GM23338 (cell line): ENCODE results near the gene DCBLD2. TPM values are rescaled to one million over a fixed set of nuclear protein-coding genes. Genes with fewer than 3 reads are reported as not detected.

Source experiments
- ATAC-seq: fragments of 200-7000 bp; cut with Tn5 transposase; 3 replicates; pipeline ENCODE4 v1.9.1; 2020
- DNase-seq: peaks from one replicate; pipeline ENCODE4 v3.0.0-alpha.2; 2015; ENCODE audit warnings: low spot score
- H2AFZ ChIP-seq: fragments of 200-600 bp; sonication (generic); 2 replicates; pipeline ENCODE4 v1.8.0; 2016; ENCODE audit warnings: antibody characterized with exemption, mild to moderate bottlenecking, moderate library complexity
- H3F3A ChIP-seq: fragments of 200-600 bp; sonication (generic); replicated peaks from 2 replicates; pipeline ENCODE4 v1.8.0; 2017; ENCODE audit warnings: antibody characterized with exemption, mixed run types, low read depth
- H3K27ac ChIP-seq: fragments of 200-600 bp; sonication (generic); 2 replicates; pipeline ENCODE4 v1.6.1; 2016; ENCODE audit warnings: low read depth
- H3K27me3 ChIP-seq: fragments of 200-600 bp; sonication (generic); 2 replicates; pipeline ENCODE4 v1.8.0; 2016; ENCODE audit warnings: mild to moderate bottlenecking, mixed run types, moderate library complexity; ENCODE audit not compliant: insufficient read depth
- H3K36me3 ChIP-seq: fragments of 200-600 bp; sonication (generic); 2 replicates; pipeline ENCODE4 v1.8.0; 2016; ENCODE audit warnings: mild to moderate bottlenecking; ENCODE audit not compliant: insufficient read depth
- H3K4me1 ChIP-seq: fragments of 200-600 bp; sonication (generic); 2 replicates; pipeline ENCODE4 v1.8.0; 2016; ENCODE audit warnings: mild to moderate bottlenecking, moderate library complexity; ENCODE audit not compliant: insufficient read depth
- H3K4me2 ChIP-seq: fragments of 200-600 bp; sonication (generic); 2 replicates; pipeline ENCODE4 v1.7.1; 2017; ENCODE audit warnings: mixed run types
- H3K4me3 ChIP-seq: fragments of 200-600 bp; sonication (generic); 2 replicates; pipeline ENCODE4 v1.6.1; 2016; ENCODE audit warnings: mixed run types
- H3K79me2 ChIP-seq: fragments of 200-600 bp; sonication (generic); replicated peaks from 2 replicates; pipeline ENCODE4 v1.8.0; 2017; ENCODE audit warnings: mild to moderate bottlenecking; ENCODE audit not compliant: insufficient read depth
- H3K9me2 ChIP-seq: fragments of 200-600 bp; sonication (generic); 2 replicates; pipeline ENCODE4 v1.8.0; 2017; ENCODE audit not compliant: insufficient read depth
- H4K20me1 ChIP-seq: fragments of 200-600 bp; sonication (generic); replicated peaks from 2 replicates; pipeline ENCODE4 v1.8.0; 2017; ENCODE audit warnings: mild to moderate bottlenecking; ENCODE audit not compliant: insufficient read depth
- H3K27ac Mint-ChIP-seq: 2 replicates; pipeline ENCODE4 v1.8.0; 2020; ENCODE audit warnings: inconsistent platforms, mild to moderate bottlenecking, moderate library complexity, mixed read lengths
- H3K27me3 Mint-ChIP-seq: 3 replicates; pipeline ENCODE4 v1.8.0; 2022; ENCODE audit warnings: low read depth, mild to moderate bottlenecking, moderate library complexity, mixed read lengths, inconsistent platforms; ENCODE audit not compliant: insufficient read depth, poor library complexity
- H3K36me3 Mint-ChIP-seq: 3 replicates; pipeline ENCODE4 v1.8.0; 2021; ENCODE audit warnings: low read depth, mild to moderate bottlenecking, inconsistent platforms, moderate library complexity, mixed read lengths
- H3K4me1 Mint-ChIP-seq: 3 replicates; pipeline ENCODE4 v1.8.0; 2020; ENCODE audit warnings: mild to moderate bottlenecking, inconsistent platforms, mixed read lengths
- H3K4me3 Mint-ChIP-seq: 3 replicates; pipeline ENCODE4 v1.8.0; 2021; ENCODE audit warnings: moderate library complexity, mild to moderate bottlenecking, inconsistent platforms, mixed read lengths
- H3K9me3 Mint-ChIP-seq: 3 replicates; pipeline ENCODE4 v1.8.0; 2020; ENCODE audit warnings: moderate library complexity, mild to moderate bottlenecking, inconsistent platforms, mixed read lengths
- CREB1 ChIP-seq: fragments of 250-450 bp; sonication (Bioruptor Pico); IDR thresholded peaks from 2 replicates; pipeline ENCODE4 v1.5.0; 2020; ENCODE audit warnings: low read depth, mild to moderate bottlenecking, moderate library complexity
- EZH2 ChIP-seq: fragments of 200-600 bp; sonication (generic); IDR thresholded peaks from one replicate; pipeline ENCODE4 v1.8.0; 2017; ENCODE audit warnings: antibody characterized with exemption, mild to moderate bottlenecking, low read depth; ENCODE audit not compliant: unreplicated experiment
- EZH2phosphoT487 ChIP-seq: fragments of 200-600 bp; sonication (generic); IDR thresholded peaks from one replicate; pipeline ENCODE4 v1.8.1; 2018; ENCODE audit warnings: antibody characterized with exemption; ENCODE audit not compliant: unreplicated experiment
- JUNB ChIP-seq: IDR thresholded peaks from one replicate; pipeline ENCODE4 v1.6.1; 2016; ENCODE audit warnings: antibody characterized with exemption; ENCODE audit not compliant: unreplicated experiment
- NANOG ChIP-seq: IDR thresholded peaks from 2 replicates; pipeline ENCODE4 v1.6.1; 2016; ENCODE audit warnings: antibody characterized with exemption, borderline replicate concordance
- POLR2AphosphoS5 ChIP-seq: IDR thresholded peaks from 2 replicates; pipeline ENCODE4 v1.6.1; 2016; ENCODE audit warnings: antibody characterized with exemption, low read depth
- REST ChIP-seq: IDR thresholded peaks from one replicate; pipeline ENCODE4 v1.6.1; 2018; ENCODE audit warnings: antibody characterized with exemption; ENCODE audit not compliant: unreplicated experiment
- STAT1 ChIP-seq: IDR thresholded peaks from one replicate; pipeline ENCODE4 v1.6.1; 2016; ENCODE audit warnings: antibody characterized with exemption; ENCODE audit not compliant: unreplicated experiment
- ZNF114 ChIP-seq: fragments of 250-450 bp; sonication (Bioruptor Pico); IDR thresholded peaks from 2 replicates; pipeline ENCODE4 v1.5.0; 2020; ENCODE audit warnings: mild to moderate bottlenecking, moderate library complexity
- ZNF331 ChIP-seq: fragments of 250-450 bp; sonication (Bioruptor Pico); IDR thresholded peaks from 2 replicates; pipeline ENCODE4 v1.5.0; 2020; ENCODE audit warnings: low read depth, mild to moderate bottlenecking, moderate library complexity
- ZNF462 ChIP-seq: fragments of 250-450 bp; sonication (Bioruptor Pico); IDR thresholded peaks from 2 replicates; pipeline ENCODE4 v1.5.0; 2020; ENCODE audit warnings: mild to moderate bottlenecking, moderate library complexity
- polyA plus RNA-seq: library from polyadenylated mRNA; unstranded; fragments of >200 nt; fragmentation: Nextera tagmentation; extraction: Ambion mirVana; gene quantifications from 2 replicates; pipeline ENCODE4 v1.2.1, GENCODE V29; 2016
- total RNA-seq: library from RNA; depleted of rRNA; stranded (reverse); fragments of >200 nt; shearing (Covaris generic); gene quantifications from 2 replicates; pipeline ENCODE4 v1.2.3, GENCODE V29; 2014
- TF ChIP-seq, protein P1 (sequence below), 2 experiments: fragments of 200-600 bp in 1 of 2; sonication (generic) in 1 of 2; conservative IDR thresholded peaks; 2 replicates each; pipeline versions ENCODE4 v1.5.1 to v1.6.1; 2016 to 2017; ENCODE audit warnings: antibody characterized with exemption in 2 of 2, low read depth in 2 of 2, mild to moderate bottlenecking in 2 of 2, moderate library complexity in 1 of 2
- TF ChIP-seq, protein P2 (sequence below): IDR thresholded peaks from 2 replicates; pipeline ENCODE4 v1.6.1; 2016; ENCODE audit warnings: antibody characterized with exemption

Gene DCBLD2
- total and polyA plus RNA-seq, 2 experiments from 2014 or later, result 25.9 to 69.7 TPM

- TF ChIP-seq STAT1, result no peak
Measured at GRCh38 chr3:98768961-98769360, 132.5 kb downstream of the DCBLD2 start (continued).

DNA sequence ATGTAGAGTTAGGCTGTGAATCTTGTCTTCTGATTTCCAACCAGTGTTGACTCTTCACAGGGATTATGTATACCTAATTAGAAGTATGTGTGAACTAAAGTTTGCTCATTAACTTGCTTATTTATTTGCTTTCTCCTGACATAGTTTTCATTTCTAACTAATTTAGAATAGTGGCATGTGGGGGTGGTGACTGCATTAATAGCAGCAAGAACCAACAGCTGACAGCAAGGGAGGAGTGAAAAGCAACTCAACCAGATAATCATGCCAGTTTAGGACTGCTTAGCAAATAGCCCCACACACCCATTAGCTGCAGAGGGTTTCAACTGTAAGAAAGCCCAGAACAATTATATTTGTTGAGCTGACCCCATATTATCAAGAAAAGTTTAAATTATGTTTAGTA is 134.6 kb downstream of the DCBLD2 start:
- H3K4me3 ChIP-seq, result no peak overlapping the region
- Mint-ChIP-seq H3K36me3 (no peaks in the 10 kb centered on the region), H3K27me3 (peaks cover 1% of the 10 kb centered on the region), H3K4me3 (no peak overlapping the region), H3K4me1 (peaks cover 33% of the 10 kb centered on the region), H3K9me3 (no peaks in the 10 kb centered on the region), H3K27ac (no peak overlapping the region)
- no peak for DNase-seq
- ATAC-seq, result no peak
- H3K9me2 ChIP-seq, result no peaks in the 10 kb centered on the region
- H3K4me1 ChIP-seq, result peaks cover 13% of the 10 kb centered on the region
- H3K4me2 ChIP-seq, result no peak overlapping the region
- no peaks in the 10 kb centered on the region for H3F3A ChIP-seq
- no peak overlapping the region for H3K27ac ChIP-seq
- no peaks in the 10 kb centered on the region for H3K79me2 ChIP-seq
- H2AFZ ChIP-seq, result no peak overlapping the region
- H3K27me3 ChIP-seq, result no peaks in the 10 kb centered on the region
- H4K20me1 ChIP-seq, result no peaks in the 10 kb centered on the region
- TF ChIP-seq STAT1, result no peak
- TF ChIP-seq POLR2AphosphoS5, result no peak
- TF ChIP-seq, protein P1, sequence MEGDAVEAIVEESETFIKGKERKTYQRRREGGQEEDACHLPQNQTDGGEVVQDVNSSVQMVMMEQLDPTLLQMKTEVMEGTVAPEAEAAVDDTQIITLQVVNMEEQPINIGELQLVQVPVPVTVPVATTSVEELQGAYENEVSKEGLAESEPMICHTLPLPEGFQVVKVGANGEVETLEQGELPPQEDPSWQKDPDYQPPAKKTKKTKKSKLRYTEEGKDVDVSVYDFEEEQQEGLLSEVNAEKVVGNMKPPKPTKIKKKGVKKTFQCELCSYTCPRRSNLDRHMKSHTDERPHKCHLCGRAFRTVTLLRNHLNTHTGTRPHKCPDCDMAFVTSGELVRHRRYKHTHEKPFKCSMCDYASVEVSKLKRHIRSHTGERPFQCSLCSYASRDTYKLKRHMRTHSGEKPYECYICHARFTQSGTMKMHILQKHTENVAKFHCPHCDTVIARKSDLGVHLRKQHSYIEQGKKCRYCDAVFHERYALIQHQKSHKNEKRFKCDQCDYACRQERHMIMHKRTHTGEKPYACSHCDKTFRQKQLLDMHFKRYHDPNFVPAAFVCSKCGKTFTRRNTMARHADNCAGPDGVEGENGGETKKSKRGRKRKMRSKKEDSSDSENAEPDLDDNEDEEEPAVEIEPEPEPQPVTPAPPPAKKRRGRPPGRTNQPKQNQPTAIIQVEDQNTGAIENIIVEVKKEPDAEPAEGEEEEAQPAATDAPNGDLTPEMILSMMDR (conservative IDR thresholded peaks at IDR 0.05; ENCODE audit: low read depth in 2 of 2), result no peak
- TF ChIP-seq ZNF462 (CRISPR knock-in tag), result no peak
- no peak for TF ChIP-seq ZNF114 (CRISPR knock-in tag)
- no peak for TF ChIP-seq NANOG
- TF ChIP-seq ZNF331 (CRISPR knock-in tag), result no peak
- no peak for TF ChIP-seq REST
- TF ChIP-seq CREB1 (CRISPR knock-in tag), result no peak
- TF ChIP-seq JUNB, result no peak
- TF ChIP-seq, protein P2, sequence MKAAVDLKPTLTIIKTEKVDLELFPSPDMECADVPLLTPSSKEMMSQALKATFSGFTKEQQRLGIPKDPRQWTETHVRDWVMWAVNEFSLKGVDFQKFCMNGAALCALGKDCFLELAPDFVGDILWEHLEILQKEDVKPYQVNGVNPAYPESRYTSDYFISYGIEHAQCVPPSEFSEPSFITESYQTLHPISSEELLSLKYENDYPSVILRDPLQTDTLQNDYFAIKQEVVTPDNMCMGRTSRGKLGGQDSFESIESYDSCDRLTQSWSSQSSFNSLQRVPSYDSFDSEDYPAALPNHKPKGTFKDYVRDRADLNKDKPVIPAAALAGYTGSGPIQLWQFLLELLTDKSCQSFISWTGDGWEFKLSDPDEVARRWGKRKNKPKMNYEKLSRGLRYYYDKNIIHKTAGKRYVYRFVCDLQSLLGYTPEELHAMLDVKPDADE, result no peak
- no peak for TF ChIP-seq EZH2
- TF ChIP-seq EZH2phosphoT487, result no peak
- no peaks in the 10 kb centered on the region for H3K36me3 ChIP-seq
